ENCODE measurements around the gene S100A10.

S100A10 gene

GRCh38 chr1:151982300-151983005 is 11.2 kb downstream of the S100A10 start:
- DNase-seq (ENCODE audit: low read depth) = no peak
- no peak overlapping the region for H3K4me3 ChIP-seq (ENCODE audit: low read depth, low read length)
- TF ChIP-seq, protein P1, sequence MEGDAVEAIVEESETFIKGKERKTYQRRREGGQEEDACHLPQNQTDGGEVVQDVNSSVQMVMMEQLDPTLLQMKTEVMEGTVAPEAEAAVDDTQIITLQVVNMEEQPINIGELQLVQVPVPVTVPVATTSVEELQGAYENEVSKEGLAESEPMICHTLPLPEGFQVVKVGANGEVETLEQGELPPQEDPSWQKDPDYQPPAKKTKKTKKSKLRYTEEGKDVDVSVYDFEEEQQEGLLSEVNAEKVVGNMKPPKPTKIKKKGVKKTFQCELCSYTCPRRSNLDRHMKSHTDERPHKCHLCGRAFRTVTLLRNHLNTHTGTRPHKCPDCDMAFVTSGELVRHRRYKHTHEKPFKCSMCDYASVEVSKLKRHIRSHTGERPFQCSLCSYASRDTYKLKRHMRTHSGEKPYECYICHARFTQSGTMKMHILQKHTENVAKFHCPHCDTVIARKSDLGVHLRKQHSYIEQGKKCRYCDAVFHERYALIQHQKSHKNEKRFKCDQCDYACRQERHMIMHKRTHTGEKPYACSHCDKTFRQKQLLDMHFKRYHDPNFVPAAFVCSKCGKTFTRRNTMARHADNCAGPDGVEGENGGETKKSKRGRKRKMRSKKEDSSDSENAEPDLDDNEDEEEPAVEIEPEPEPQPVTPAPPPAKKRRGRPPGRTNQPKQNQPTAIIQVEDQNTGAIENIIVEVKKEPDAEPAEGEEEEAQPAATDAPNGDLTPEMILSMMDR (IDR thresholded peaks at IDR 0.05; ENCODE audit: control insufficient read depth, extremely low read depth, insufficient read depth) = no peak

DNA sequence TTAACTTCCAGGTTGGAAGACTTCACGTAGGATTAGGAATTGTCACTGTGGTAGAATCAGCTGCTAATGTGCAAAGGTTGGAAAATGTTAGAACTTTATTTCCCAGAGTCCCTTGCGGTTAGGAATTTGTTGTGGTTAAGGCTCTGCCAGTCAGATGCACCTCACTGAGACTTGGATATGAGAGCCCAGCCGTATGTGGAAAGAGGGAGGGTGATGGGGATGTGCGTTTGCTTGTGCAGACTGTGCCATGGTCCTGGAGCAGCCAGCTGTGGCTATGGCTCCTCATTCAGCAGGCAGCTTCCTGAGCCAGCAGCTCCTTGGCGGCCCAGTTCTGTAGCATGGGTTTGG is 12.5 kb downstream of the S100A10 start:
- DNase-seq (ENCODE audit: low read depth) = no peak
- H3K4me3 ChIP-seq (ENCODE audit: low read depth, low read length) = no peak overlapping the region
- TF ChIP-seq, protein P1 (IDR thresholded peaks at IDR 0.05; ENCODE audit: control insufficient read depth, extremely low read depth, insufficient read depth) = no peak

DNA sequence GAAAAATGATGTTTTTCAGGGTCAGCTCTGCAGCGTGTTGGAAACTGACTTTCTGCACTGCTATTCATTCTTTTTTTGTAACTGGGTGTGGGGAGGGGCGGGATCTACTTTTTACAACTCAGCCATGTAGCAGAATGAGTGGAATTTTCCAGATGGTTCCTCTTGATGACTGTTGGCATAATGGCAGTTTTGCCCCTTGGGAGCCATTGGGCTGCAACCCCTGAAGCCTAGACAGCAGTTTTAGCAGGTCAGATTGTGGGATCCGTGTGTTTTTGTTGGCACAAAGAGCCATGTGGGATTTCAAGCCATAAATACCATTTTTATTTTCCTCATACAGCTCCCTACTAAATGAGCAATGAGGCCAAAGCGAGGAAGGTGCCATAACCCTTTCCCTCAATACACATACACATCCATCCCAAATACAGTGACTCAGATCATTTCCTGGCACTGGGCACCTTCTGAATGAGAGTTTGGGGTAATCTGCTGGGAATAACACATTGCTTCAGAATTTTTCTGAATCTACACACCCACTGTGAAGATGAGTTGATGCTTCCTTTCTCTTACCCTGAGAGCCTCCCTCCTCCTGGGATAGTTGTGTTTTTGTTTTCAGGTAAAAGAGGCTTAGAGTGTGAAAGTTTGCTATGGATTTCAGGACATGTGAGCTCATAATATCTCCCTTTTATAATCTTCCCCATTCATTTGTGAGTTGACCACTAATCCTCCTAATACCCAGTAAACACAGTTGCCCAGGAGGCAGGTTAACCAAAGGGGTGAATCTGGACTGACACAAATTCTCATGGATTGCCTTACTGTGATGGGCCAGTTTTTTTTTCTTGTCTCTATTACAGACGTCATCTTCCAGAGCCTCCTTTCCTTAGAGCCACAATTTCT is 13.1 kb downstream of the S100A10 start:
- TF ChIP-seq, protein P1 (IDR thresholded peaks at IDR 0.05; ENCODE audit: control insufficient read depth, extremely low read depth, insufficient read depth) = no peak
- DNase-seq (ENCODE audit: low read depth) = no peak
- no peak overlapping the region for H3K4me3 ChIP-seq (ENCODE audit: low read depth, low read length)

- TF ChIP-seq, protein P1 (IDR thresholded peaks at IDR 0.05; ENCODE audit: control insufficient read depth, extremely low read depth, insufficient read depth) = no peak
- DNase-seq (ENCODE audit: low read depth) = no peak
- H3K4me3 ChIP-seq (ENCODE audit: low read depth, low read length) = no peak overlapping the region
These were observed 14.7 kb downstream of the S100A10 start for GRCh38 chr1:151978922-151979321.

- H3K4me3 ChIP-seq (ENCODE audit: low read depth, low read length) = no peak overlapping the region
- no peak for DNase-seq (ENCODE audit: low read depth)
- TF ChIP-seq, protein P1 (IDR thresholded peaks at IDR 0.05; ENCODE audit: control insufficient read depth, extremely low read depth, insufficient read depth) = no peak
These were observed 15.9 kb downstream of the S100A10 start for GRCh38 chr1:151977662-151978230.

- H3K4me3 ChIP-seq (ENCODE audit: low read depth, low read length) = no peak overlapping the region
- no peak for DNase-seq (ENCODE audit: low read depth)
- TF ChIP-seq, protein P1 (IDR thresholded peaks at IDR 0.05; ENCODE audit: control insufficient read depth, extremely low read depth, insufficient read depth) = no peak
These were observed 16.8 kb downstream of the S100A10 start for GRCh38 chr1:151976858-151977257.

All from LNCaP clone FGC (cell line).